ENCODE data around the gene IFT27.

GRCh38 chr22:36769541-36770512, 6.1 kb downstream of the IFT27 start:
- TF ChIP-seq GATA2 (IDR thresholded peaks at IDR 0.05; ENCODE audit: low read depth, low read length) (no peak), GATA3 (IDR thresholded peaks at IDR 0.05; ENCODE audit: low read depth, low read length) (no peak)
